Nephron progenitor cell (in vitro differentiated cells): ENCODE measurements around the gene IDH2.

Experiments
- DNase-seq: peaks from one replicate; pipeline ENCODE4 v3.0.0; 2021
- H3K27ac Mint-ChIP-seq: 2 replicates; pipeline ENCODE4 v1.8.0; 2021; ENCODE audit warnings: mild to moderate bottlenecking, moderate library complexity, mixed read lengths
- H3K27me3 Mint-ChIP-seq: 2 replicates; pipeline ENCODE4 v1.8.0; 2021; ENCODE audit warnings: mild to moderate bottlenecking, low read depth, mixed read lengths; ENCODE audit not compliant: poor library complexity
- H3K36me3 Mint-ChIP-seq: 2 replicates; pipeline ENCODE4 v1.8.0; 2021; ENCODE audit warnings: low read depth, mixed read lengths
- H3K4me1 Mint-ChIP-seq: 2 replicates; pipeline ENCODE4 v1.8.0; 2021; ENCODE audit warnings: mixed read lengths
- H3K4me3 Mint-ChIP-seq: 2 replicates; pipeline ENCODE4 v1.8.0; 2021; ENCODE audit warnings: mild to moderate bottlenecking, moderate library complexity, mixed read lengths
- H3K9me3 Mint-ChIP-seq: 2 replicates; pipeline ENCODE4 v1.8.0; 2021; ENCODE audit warnings: mild to moderate bottlenecking, moderate library complexity, mixed read lengths
- CTCF ChIP-seq: fragments of 200-600 bp; sonication (generic); IDR thresholded peaks from 2 replicates; pipeline ENCODE4 v1.5.0; 2021; ENCODE audit warnings: antibody characterized with exemption

IDH2 gene

DNA sequence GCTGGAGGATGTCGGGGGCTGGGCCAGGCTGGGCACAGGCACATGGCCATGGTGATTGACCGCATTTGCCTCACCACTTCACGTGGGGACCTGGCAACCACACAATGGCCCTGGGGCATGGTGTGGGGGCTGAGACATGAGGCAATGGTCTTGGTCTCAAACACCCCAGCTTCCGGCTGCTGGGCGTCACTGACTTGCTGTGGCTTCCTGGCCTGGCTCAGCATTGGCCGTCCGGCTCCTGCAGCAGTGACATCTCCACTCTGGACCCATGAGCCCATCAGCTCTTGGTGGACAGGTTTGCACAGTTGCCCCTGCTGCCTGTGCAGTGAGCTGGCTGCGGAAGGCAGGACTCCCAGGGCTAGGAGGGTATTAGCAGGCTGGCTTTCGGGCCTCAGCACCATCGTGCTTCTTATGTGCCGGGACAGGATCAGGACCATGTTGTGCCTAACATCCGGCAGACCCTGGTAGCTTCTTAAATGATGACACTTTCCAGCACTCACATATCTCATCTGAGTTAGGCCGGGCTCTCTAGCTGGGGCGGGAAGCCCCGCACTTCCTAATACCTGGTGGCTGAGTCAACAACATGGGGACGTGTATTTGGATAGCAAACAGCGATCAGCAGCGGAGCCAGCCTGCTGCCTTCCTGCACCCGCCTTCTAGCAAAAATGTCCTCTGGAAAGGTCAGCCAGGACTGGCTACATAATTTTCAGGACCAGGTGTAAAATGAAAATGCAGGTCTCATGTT is 67.0 kb downstream of the IDH2 start:
- Mint-ChIP-seq H3K4me3 (no peak overlapping the region), H3K9me3 (no peaks in the 10 kb centered on the region), H3K36me3 (no peaks in the 10 kb centered on the region), H3K4me1 (peaks cover 82% of the 10 kb centered on the region), H3K27me3 (peaks cover 3% of the 10 kb centered on the region), H3K27ac (peak overlapping the region; percentile 45)
- no peak for DNase-seq
- no peak for TF ChIP-seq CTCF

- peaks cover 68% of the 10 kb centered on the region for H3K4me1 Mint-ChIP-seq
- peaks cover 3% of the 10 kb centered on the region for H3K27me3 Mint-ChIP-seq
- DNase-seq, result no peak
- no peaks in the 10 kb centered on the region for H3K9me3 Mint-ChIP-seq
- H3K27ac Mint-ChIP-seq, result peak overlapping the region; percentile 11
- H3K4me3 Mint-ChIP-seq, result no peak overlapping the region
- H3K36me3 Mint-ChIP-seq, result peaks cover 9% of the 10 kb centered on the region
- TF ChIP-seq CTCF, result no peak
Measured at GRCh38 chr15:90033448-90033847, 68.8 kb downstream of the IDH2 start.
